Activated T-helper 1 cell treated with anti-CD3 and anti-CD28 coated beads, Interleukin-12 subunit alpha, Interleukin-12 subunit beta, Interleukin-2, Interleukin-4 antibody, amounts not matched to agents 30 ng/mL and 10 ng/mL and 1 ng/mL, durations not matched to agents 14 hours and 24 hours and 36 hours (primary cell): Measurements from ENCODE around the gene PIK3AP1. TPM values are rescaled to one million over a fixed set of nuclear protein-coding genes. Genes with fewer than 3 reads are reported as not detected.

Experiments
- DNase-seq: peaks from one replicate; pipeline ENCODE4 v3.0.0; 2021; ENCODE audit warnings: low spot score
- H3K27ac Mint-ChIP-seq: one replicate; pipeline ENCODE4 v1.8.0; 2021; ENCODE audit warnings: mild to moderate bottlenecking, mixed read lengths
- H3K27me3 Mint-ChIP-seq: one replicate; pipeline ENCODE4 v1.8.0; 2022; ENCODE audit warnings: mild to moderate bottlenecking, moderate library complexity, mixed read lengths; ENCODE audit not compliant: insufficient read depth
- H3K36me3 Mint-ChIP-seq: one replicate; pipeline ENCODE4 v1.8.0; 2021; ENCODE audit warnings: low read depth, mixed read lengths
- H3K4me1 Mint-ChIP-seq: one replicate; pipeline ENCODE4 v1.8.0; 2021; ENCODE audit warnings: low read depth, mixed read lengths
- H3K4me3 Mint-ChIP-seq: one replicate; pipeline ENCODE4 v1.8.0; 2021; ENCODE audit warnings: mild to moderate bottlenecking, moderate library complexity, mixed read lengths
- H3K9me3 Mint-ChIP-seq: one replicate; pipeline ENCODE4 v1.8.0; 2021; ENCODE audit warnings: mixed read lengths
- intact Hi-C: fragments of 100-400 bp; cut with micrococcal nuclease; formaldehyde crosslinking; loops from one replicate; pipeline ENCODE4 v1.15.1; 2024
- total RNA-seq: library from RNA; stranded (reverse); gene quantifications from 2 replicates; pipeline ENCODE4 v1.2.3, GENCODE V29; 2022

The PIK3AP1 gene
- total RNA-seq, 1 donor from 2014 or later, result 9.9 TPM

GRCh38 chr10:96672481-96673175, 47.7 kb downstream of the PIK3AP1 start:
- Mint-ChIP-seq H3K4me3 (no peak overlapping the region), H3K4me1 (peaks cover 8% of the 10 kb centered on the region)

DNA sequence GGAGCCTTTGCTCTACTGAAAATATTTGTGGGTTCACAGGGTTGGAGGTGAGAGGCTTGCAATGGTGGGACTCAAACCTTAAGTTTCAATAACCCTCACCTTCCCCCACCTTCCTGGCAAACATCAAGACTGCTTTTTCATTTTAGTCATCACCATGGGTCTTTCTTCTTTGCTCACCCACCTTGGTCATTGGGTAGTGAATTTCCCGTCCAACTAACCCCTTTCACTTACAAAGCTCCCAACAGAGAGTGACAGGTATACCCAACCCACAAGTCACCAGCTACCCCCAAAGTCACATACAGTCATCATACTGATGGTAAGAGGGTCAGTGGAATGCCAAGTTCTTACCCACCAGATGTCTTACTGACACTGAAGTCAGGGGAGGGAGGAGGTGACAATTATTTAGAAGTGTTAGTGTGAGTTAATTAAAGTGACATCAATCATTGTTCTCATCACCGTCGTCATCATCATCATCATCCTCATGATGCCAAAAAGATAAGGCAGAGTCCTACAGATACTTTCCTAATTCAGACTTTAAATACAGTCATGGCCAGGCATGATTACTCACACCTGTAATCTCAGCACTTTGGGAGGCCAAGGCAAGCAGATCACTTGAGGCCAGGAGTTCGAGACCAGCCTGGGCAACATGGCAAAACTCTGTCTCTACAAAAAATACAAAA, 49.0 kb downstream of the PIK3AP1 start:
- H3K4me1 Mint-ChIP-seq, result peaks cover 8% of the 10 kb centered on the region
- intact Hi-C loops, result no loop called here
- no peaks in the 10 kb centered on the region for H3K9me3 Mint-ChIP-seq
- peaks cover 3% of the 10 kb centered on the region for H3K27me3 Mint-ChIP-seq
- H3K36me3 Mint-ChIP-seq, result no peaks in the 10 kb centered on the region
- no peak overlapping the region for H3K4me3 Mint-ChIP-seq
- no peak for DNase-seq
- no peak overlapping the region for H3K27ac Mint-ChIP-seq

More at GRCh38 chr10:96672481-96673175, 47.7 kb downstream of the PIK3AP1 start:
- H3K36me3 Mint-ChIP-seq, result no peaks in the 10 kb centered on the region
- H3K27ac Mint-ChIP-seq, result no peak overlapping the region
- H3K9me3 Mint-ChIP-seq, result no peaks in the 10 kb centered on the region
- intact Hi-C loops, result no loop called here
- peaks cover 3% of the 10 kb centered on the region for H3K27me3 Mint-ChIP-seq
- DNase-seq, result no peak

GRCh38 chr10:96670786-96671185, 49.5 kb downstream of the PIK3AP1 start:
- peaks cover 3% of the 10 kb centered on the region for H3K27me3 Mint-ChIP-seq
- intact Hi-C loops, result no loop called here
- H3K27ac Mint-ChIP-seq, result no peak overlapping the region

DNA sequence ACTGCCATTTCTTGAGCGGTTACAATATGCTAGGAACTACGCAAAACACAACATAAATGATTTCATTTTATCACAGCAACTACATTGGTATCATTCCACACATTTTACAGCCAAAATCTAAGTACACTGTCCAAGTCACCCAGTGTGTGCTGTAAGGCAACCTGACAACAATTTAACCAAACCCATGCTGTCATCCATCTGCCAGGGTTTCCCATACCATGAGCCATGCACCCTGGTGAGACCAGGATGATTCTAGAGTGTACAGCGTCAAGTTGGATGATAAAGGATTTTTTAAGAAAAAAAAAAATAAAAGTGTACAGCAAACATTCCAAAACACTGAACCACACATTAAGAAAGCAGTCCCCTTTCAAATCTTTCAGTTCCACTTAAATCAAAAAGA, 52.9 kb downstream of the PIK3AP1 start:
- no peaks in the 10 kb centered on the region for H3K9me3 Mint-ChIP-seq
- no peaks in the 10 kb centered on the region for H3K27me3 Mint-ChIP-seq
- H3K36me3 Mint-ChIP-seq, result no peaks in the 10 kb centered on the region
- no peak overlapping the region for H3K27ac Mint-ChIP-seq
- no peak overlapping the region for H3K4me3 Mint-ChIP-seq
- DNase-seq, result no peak
- H3K4me1 Mint-ChIP-seq, result no peaks in the 10 kb centered on the region
- intact Hi-C loops, result no loop called here

More at GRCh38 chr10:96670786-96671185, 49.5 kb downstream of the PIK3AP1 start:
- H3K9me3 Mint-ChIP-seq, result no peaks in the 10 kb centered on the region
- no peak overlapping the region for H3K4me3 Mint-ChIP-seq
- peaks cover 8% of the 10 kb centered on the region for H3K4me1 Mint-ChIP-seq
- H3K36me3 Mint-ChIP-seq, result no peaks in the 10 kb centered on the region
- DNase-seq, result no peak

DNA sequence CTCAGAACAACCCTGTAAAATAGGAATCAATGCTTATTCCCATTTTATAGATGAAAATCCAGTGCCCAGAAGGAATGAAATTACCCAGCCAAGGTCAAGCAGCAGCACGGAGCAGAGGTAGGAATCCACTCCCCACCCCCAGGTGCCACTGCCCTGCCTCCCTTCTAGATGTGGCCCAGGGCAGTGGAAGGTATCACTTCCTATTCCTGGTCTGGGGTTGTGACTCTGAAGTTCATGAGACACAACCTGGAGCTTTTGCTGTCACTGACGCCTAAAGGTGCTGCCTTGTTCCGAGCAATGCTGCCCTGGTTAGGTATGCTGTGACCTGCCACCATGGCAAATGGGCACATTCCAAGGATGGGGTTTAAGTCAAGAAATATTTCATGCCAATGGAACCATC, 53.6 kb downstream of the PIK3AP1 start:
- intact Hi-C loops, result no loop called here
- no peak overlapping the region for H3K4me3 Mint-ChIP-seq
- H3K27me3 Mint-ChIP-seq, result no peaks in the 10 kb centered on the region
- H3K4me1 Mint-ChIP-seq, result no peaks in the 10 kb centered on the region
- H3K9me3 Mint-ChIP-seq, result no peaks in the 10 kb centered on the region
- no peak for DNase-seq
- H3K27ac Mint-ChIP-seq, result no peak overlapping the region
- H3K36me3 Mint-ChIP-seq, result no peaks in the 10 kb centered on the region

- Mint-ChIP-seq H3K9me3 (no peaks in the 10 kb centered on the region), H3K27me3 (no peaks in the 10 kb centered on the region), H3K4me3 (no peak overlapping the region), H3K4me1 (no peaks in the 10 kb centered on the region), H3K27ac (no peak overlapping the region), H3K36me3 (no peaks in the 10 kb centered on the region)
- intact Hi-C loops, result no loop called here
- DNase-seq, result no peak
Measured at GRCh38 chr10:96665306-96665705, 55.0 kb downstream of the PIK3AP1 start.

DNA sequence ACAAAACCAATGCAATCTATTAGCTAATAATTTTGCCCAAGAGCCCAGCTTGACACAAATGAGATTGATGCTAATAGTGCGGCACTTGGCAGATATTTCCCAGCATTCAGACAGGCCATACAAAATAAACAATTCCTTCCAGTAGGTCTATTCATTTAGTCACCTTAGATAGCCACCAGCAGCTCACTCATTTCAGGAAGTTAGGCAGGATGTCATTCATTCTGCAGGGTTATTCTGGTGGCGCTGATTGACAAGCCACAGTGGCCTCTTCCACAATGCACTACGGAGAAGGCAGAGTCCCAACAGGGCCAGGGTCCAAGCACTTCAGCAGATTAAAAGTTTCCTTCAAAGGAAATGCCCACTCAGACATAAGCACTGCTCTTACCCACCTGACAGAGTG, 55.8 kb downstream of the PIK3AP1 start:
- no peaks in the 10 kb centered on the region for H3K9me3 Mint-ChIP-seq
- no peak overlapping the region for H3K27ac Mint-ChIP-seq
- no peak overlapping the region for H3K4me3 Mint-ChIP-seq
- no peaks in the 10 kb centered on the region for H3K36me3 Mint-ChIP-seq
- DNase-seq, result no peak
- H3K4me1 Mint-ChIP-seq, result no peaks in the 10 kb centered on the region
- no peaks in the 10 kb centered on the region for H3K27me3 Mint-ChIP-seq
- intact Hi-C loops, result no loop called here

- no peak overlapping the region for H3K27ac Mint-ChIP-seq
- no peaks in the 10 kb centered on the region for H3K27me3 Mint-ChIP-seq
- no peak overlapping the region for H3K4me3 Mint-ChIP-seq
- no peaks in the 10 kb centered on the region for H3K36me3 Mint-ChIP-seq
- intact Hi-C loops, result no loop called here
- H3K4me1 Mint-ChIP-seq, result no peaks in the 10 kb centered on the region
- no peak for DNase-seq
- no peaks in the 10 kb centered on the region for H3K9me3 Mint-ChIP-seq
Measured at GRCh38 chr10:96663797-96664196, 56.5 kb downstream of the PIK3AP1 start.

DNA sequence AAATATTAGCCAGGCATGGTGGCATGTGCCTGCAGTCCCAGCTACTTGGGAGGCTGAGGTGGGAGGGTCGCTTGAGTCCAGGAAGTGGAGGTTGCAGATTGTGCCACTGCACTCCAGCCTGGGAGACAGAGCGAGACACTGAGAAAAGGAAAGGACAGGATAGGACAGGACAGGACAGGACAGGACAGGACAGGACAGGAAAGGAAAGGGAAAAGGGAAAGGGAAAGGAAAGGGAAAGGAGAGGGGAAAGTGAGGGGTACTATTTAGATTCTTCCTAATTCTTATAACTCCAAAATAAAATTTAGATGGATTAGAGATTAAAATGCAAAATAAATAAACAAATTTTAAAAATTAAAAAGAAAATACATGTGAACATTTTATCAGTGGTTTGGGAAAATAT, 58.7 kb downstream of the PIK3AP1 start:
- intact Hi-C loops, result no loop called here
- Mint-ChIP-seq H3K9me3 (no peaks in the 10 kb centered on the region), H3K27ac (no peak overlapping the region)

GRCh38 chr10:96660297-96660696, 60.0 kb downstream of the PIK3AP1 start:
- intact Hi-C loops, result no loop called here
- H3K4me3 Mint-ChIP-seq, result no peak overlapping the region
- no peaks in the 10 kb centered on the region for H3K36me3 Mint-ChIP-seq

More for the DNA sequence above, 58.7 kb downstream of the PIK3AP1 start:
- Mint-ChIP-seq H3K27me3 (no peaks in the 10 kb centered on the region), H3K4me1 (peaks cover 11% of the 10 kb centered on the region), H3K36me3 (no peaks in the 10 kb centered on the region), H3K4me3 (no peak overlapping the region)
- DNase-seq, result no peak

GRCh38 chr10:96658844-96659243, 61.5 kb downstream of the PIK3AP1 start:
- Mint-ChIP-seq H3K36me3 (peaks cover 3% of the 10 kb centered on the region), H3K27me3 (no peaks in the 10 kb centered on the region)

More at GRCh38 chr10:96660297-96660696, 60.0 kb downstream of the PIK3AP1 start:
- Mint-ChIP-seq H3K27me3 (no peaks in the 10 kb centered on the region), H3K4me1 (peaks cover 11% of the 10 kb centered on the region), H3K9me3 (peaks cover 5% of the 10 kb centered on the region), H3K27ac (no peak overlapping the region)
- DNase-seq, result no peak

GRCh38 chr10:96657385-96657784, 62.9 kb downstream of the PIK3AP1 start:
- intact Hi-C loops, result no loop called here
- peaks cover 3% of the 10 kb centered on the region for H3K36me3 Mint-ChIP-seq
- H3K27me3 Mint-ChIP-seq, result no peaks in the 10 kb centered on the region
- H3K27ac Mint-ChIP-seq, result no peak overlapping the region
- H3K9me3 Mint-ChIP-seq, result peaks cover 5% of the 10 kb centered on the region
- DNase-seq, result no peak
- H3K4me3 Mint-ChIP-seq, result no peak overlapping the region
- peaks cover 11% of the 10 kb centered on the region for H3K4me1 Mint-ChIP-seq

More at GRCh38 chr10:96658844-96659243, 61.5 kb downstream of the PIK3AP1 start:
- Mint-ChIP-seq H3K4me3 (no peak overlapping the region), H3K9me3 (peaks cover 5% of the 10 kb centered on the region), H3K4me1 (peaks cover 11% of the 10 kb centered on the region), H3K27ac (no peak overlapping the region)
- DNase-seq, result no peak
- intact Hi-C loops, result no loop called here

DNA sequence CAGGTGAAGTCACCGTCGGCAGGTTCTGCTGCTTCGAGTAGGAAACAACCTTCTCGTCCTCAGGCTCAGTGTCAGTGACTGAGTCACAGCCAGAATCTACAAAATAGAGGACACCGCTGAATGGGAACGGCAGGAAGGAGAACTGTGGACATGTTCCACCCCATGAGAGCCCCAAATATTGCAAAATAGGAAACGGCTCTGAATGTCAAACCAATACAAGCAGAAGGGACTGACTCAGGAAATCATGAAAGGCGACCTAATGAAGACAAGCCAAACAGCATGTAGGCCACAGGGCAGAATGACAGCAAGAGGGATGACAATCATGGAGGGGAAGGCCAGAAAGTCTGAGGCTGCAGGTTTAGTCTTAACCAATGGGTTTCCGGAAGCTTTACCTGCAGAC, 63.5 kb downstream of the PIK3AP1 start:
- Mint-ChIP-seq H3K27ac (peak overlapping the region; percentile 59), H3K27me3 (no peaks in the 10 kb centered on the region)

More for the DNA sequence above, 63.5 kb downstream of the PIK3AP1 start:
- Mint-ChIP-seq H3K4me1 (peaks cover 15% of the 10 kb centered on the region), H3K36me3 (peaks cover 3% of the 10 kb centered on the region), H3K9me3 (peaks cover 5% of the 10 kb centered on the region), H3K4me3 (no peak overlapping the region)
- DNase-seq, result no peak
- intact Hi-C loops, result no loop called here
